K562 (cell line): ENCODE results near the gene ZNF440. TPM values are rescaled to one million over a fixed set of nuclear protein-coding genes. Genes with fewer than 3 reads are reported as not detected.
"Not testable (repeated sequence)": the region's sequence is repeated elsewhere in the genome, so short reads cannot be mapped to it uniquely, and the experiment has no call there.

Source experiments
- ATAC-seq: fragments of 200-7000 bp; cut with Tn5 transposase; 3 replicates; pipeline ENCODE4 v1.9.1; 2020; ENCODE audit warnings: moderate library complexity
- BruUV-seq: library from RNA; stranded (reverse); fragments of 400-500 nt; replicated peaks from 2 replicates; lab custom pipeline; 2021; lab: Mats Ljungman, UMichigan
- CTCF ChIA-PET: fragments of 300-600 bp; formaldehyde crosslinking; extraction: SDS; loops from one replicate; lab custom pipeline; 2021; ENCODE audit warnings: low intra/inter-chr PET ratio; lab: Yijun Ruan, JAX
- POLR2A ChIA-PET: fragments of 300-600, 350-650 bp; sonication (Branson Sonifier 250); formaldehyde crosslinking; extraction: SDS; loops from one replicate; lab custom pipeline; 2021; ENCODE audit warnings: antibody characterized with exemption, inconsistent platforms; lab: Yijun Ruan, JAX
- DNase-seq, 4 experiments: peaks; one replicate each; pipeline versions ENCODE4 v3.0.0 to v3.0.0-alpha.2; 2011 to 2018; ENCODE audit warnings: low spot score in 3 of 4, mixed read lengths in 3 of 4; ENCODE audit errors: extremely low read depth in 1 of 4
- FAIRE-seq: peaks from 2 replicates; lab custom pipeline; 2011; peaks lifted over from hg19 to GRCh38; lab: Jason Lieb, UNC
- H2AFZ ChIP-seq: 2 replicates; pipeline ENCODE4 v1.6.0; 2011; ENCODE audit warnings: low read depth, low read length, control low read depth, inconsistent platforms
- H3K27ac ChIP-seq: fragments of 200-600 bp; 3 replicates; pipeline ENCODE4 v1.8.0; 2011; ENCODE audit warnings: low read depth, mild to moderate bottlenecking, control low read depth, inconsistent platforms, low read length, moderate library complexity, mixed read lengths; ENCODE audit errors: extremely low read depth
- H3K27me3 ChIP-seq, 2 experiments: fragments of 300-600 bp in 1 of 2; 2 replicates in 1 of 2; 3 replicates in 1 of 2; pipeline versions ENCODE4 v1.6.0 to v1.8.0; 2011; ENCODE audit warnings: inconsistent platforms in 2 of 2, low read length in 2 of 2, mild to moderate bottlenecking in 1 of 2, mixed read lengths in 1 of 2, moderate library complexity in 1 of 2; ENCODE audit not compliant: control insufficient read depth in 2 of 2, insufficient read depth in 2 of 2
- H3K36me3 ChIP-seq: fragments of 300-600 bp; 3 replicates; pipeline ENCODE4 v1.8.0; 2011; ENCODE audit warnings: mild to moderate bottlenecking, low read length, inconsistent platforms; ENCODE audit not compliant: control insufficient read depth, insufficient read depth
- H3K4me1 ChIP-seq, 2 experiments: fragments of 200-600 bp in 1 of 2; replicated peaks in 1 of 2; 2 replicates in 1 of 2; 3 replicates in 1 of 2; pipeline versions ENCODE4 v1.5.1 to v1.8.0; 2011; ENCODE audit warnings: inconsistent platforms in 2 of 2, low read length in 2 of 2, mild to moderate bottlenecking in 1 of 2, mixed read lengths in 1 of 2, moderate library complexity in 1 of 2; ENCODE audit not compliant: control insufficient read depth in 2 of 2, insufficient read depth in 2 of 2
- H3K4me2 ChIP-seq: 2 replicates; pipeline ENCODE4 v1.6.1; 2011; ENCODE audit warnings: low read length, control low read depth, inconsistent platforms, mixed read lengths; ENCODE audit not compliant: insufficient read depth
- H3K4me3 ChIP-seq: fragments of 200-600 bp; sonication (generic), shearing (Covaris generic); 2 replicates; pipeline ENCODE4 v1.5.1; 2016; ENCODE audit warnings: control low read depth, inconsistent platforms
- H3K79me2 ChIP-seq: fragments of 200-600 bp; 3 replicates; pipeline ENCODE4 v1.8.0; 2011; ENCODE audit warnings: low read length, inconsistent platforms; ENCODE audit not compliant: control insufficient read depth, insufficient read depth
- H3K9ac ChIP-seq, 2 experiments: 2 replicates each; pipeline versions ENCODE4 v1.6.0 to v1.6.1; 2011; ENCODE audit warnings: low read depth in 2 of 2, low read length in 2 of 2, control low read depth in 1 of 2, inconsistent platforms in 1 of 2, mild to moderate bottlenecking in 1 of 2, mixed read lengths in 1 of 2; ENCODE audit not compliant: insufficient read depth in 1 of 2
- H3K9me1 ChIP-seq: one replicate; pipeline ENCODE4 v1.6.0; 2011; ENCODE audit warnings: inconsistent platforms, mild to moderate bottlenecking, low read length, moderate library complexity; ENCODE audit not compliant: control insufficient read depth, insufficient read depth
- H3K9me3 ChIP-seq: replicated peaks from 2 replicates; pipeline ENCODE4 v1.5.1; 2011; ENCODE audit warnings: low read depth, low read length, inconsistent platforms; ENCODE audit not compliant: control insufficient read depth, insufficient read depth
- H4K20me1 ChIP-seq: replicated peaks from 2 replicates; pipeline ENCODE4 v1.6.1; 2011; ENCODE audit warnings: low read length, inconsistent platforms, mixed read lengths; ENCODE audit not compliant: control insufficient read depth, insufficient read depth
- CBFA2T2 ChIP-seq: fragments of 450-650 bp; conservative IDR thresholded peaks from 2 replicates; pipeline ENCODE4 v1.6.1; 2017; ENCODE audit warnings: mild to moderate bottlenecking
- CBFA2T3 ChIP-seq: fragments of 450-650 bp; IDR thresholded peaks from 2 replicates; pipeline ENCODE4 v1.6.1; 2017
- SRF ChIP-seq, 2 experiments: fragments of 250-450, 450-650 bp in 1 of 2; sonication (Bioruptor Pico) in 1 of 2; sonication (generic) in 1 of 2; formaldehyde crosslinking; IDR thresholded peaks; 2 replicates each; pipeline versions ENCODE4 v1.5.0 to v1.5.1; 2020 to 2022; ENCODE audit warnings: mild to moderate bottlenecking in 1 of 2, missing genetic modification reagents in 1 of 2
- ZNF408 ChIP-seq: fragments of 250-450 bp; sonication (Bioruptor Pico); IDR thresholded peaks from 2 replicates; pipeline ENCODE4 v1.4.0; 2020; ENCODE audit warnings: low read depth, mild to moderate bottlenecking, moderate library complexity
- WGBS: fragments of 100-300 bp; shearing (Covaris generic); methylation state at CpG from one replicate; pipeline ENCODE4 v1.1.6; 2016; ENCODE audit warnings: low coverage, mixed read lengths; ENCODE audit not compliant: insufficient coverage; ENCODE audit errors: missing lambda C conversion rate; 5-methylcytosine and 5-hydroxymethylcytosine counted together
- in situ Hi-C: fragments of 300-500 bp; cut with MboI; formaldehyde crosslinking; loops from 4 replicates; pipeline ENCODE4 v1.15.0; 2018; ENCODE audit warnings: inconsistent platforms, mixed read lengths
- intact Hi-C: fragments of 100-400 bp; cut with micrococcal nuclease; formaldehyde crosslinking; loops from 2 replicates; pipeline ENCODE4 v1.14.2; 2022
- polyA plus RNA-seq, 8 experiments: library from polyadenylated mRNA; depleted of rRNA in 4 of 8; stranded (reverse) in 5 of 8; unstranded in 3 of 8; fragments of >200 nt; fragmentation: Nextera tagmentation in 2 of 8; fragmentation: Illumina TruSeq in 1 of 8; extraction: Ambion mirVana in 2 of 8; extraction: Trizol in 1 of 8; gene quantifications; 2 replicates each; pipeline versions ENCODE4 v1.2.1 to v1.2.3, GENCODE V29; 2011 to 2014; ENCODE audit warnings: inconsistent platforms in 1 of 8, missing spikeins in 1 of 8
- total RNA-seq, 7 experiments: library from RNA; depleted of rRNA in 6 of 7; stranded (reverse); fragments of >200 nt in 6 of 7; fragmentation: Illumina TruSeq in 2 of 7; extraction: Trizol in 2 of 7; gene quantifications; 2 replicates each; pipeline versions ENCODE4 v1.2.1 to v1.2.3, GENCODE V29; 2011 to 2021; ENCODE audit warnings: low replicate concordance in 1 of 7
- TF ChIP-seq, protein P1 (sequence below): sonication (generic); formaldehyde crosslinking; IDR thresholded peaks from 2 replicates; pipeline ENCODE4 v1.8.0; 2023; ENCODE audit warnings: missing genetic modification reagents, mild to moderate bottlenecking, borderline replicate concordance

ZNF440 gene
- total and polyA plus RNA-seq, 9 of the 15 experiments (the other 6 are each of a cell fraction or from before 2014, with no cell fraction given), result 5.9 to 32.6 (median 13.4) TPM

DNA sequence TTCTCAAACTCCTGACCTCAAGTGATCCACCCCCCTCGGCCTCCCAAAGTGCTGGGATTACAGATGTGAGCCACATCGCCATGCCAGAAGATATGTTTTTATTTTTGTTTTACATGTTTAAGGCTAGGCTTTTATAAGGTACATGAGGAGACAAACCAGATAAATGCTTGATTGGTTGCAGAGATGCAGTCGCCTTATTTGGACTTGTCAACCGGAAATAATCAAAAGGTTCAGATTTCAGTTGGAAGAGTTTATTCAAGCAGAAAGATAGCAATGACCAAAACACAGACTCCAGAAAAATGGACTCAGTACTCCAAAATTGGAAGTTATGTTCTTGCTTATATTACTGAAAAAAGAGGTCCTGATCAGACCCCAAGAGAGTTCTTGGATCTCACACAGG, 36.2 kb downstream of the ZNF440 start:
- ATAC-seq, H3K27me3 ChIP-seq, H3K4me1 ChIP-seq, BruUV-seq, H4K20me1 ChIP-seq, H3K9ac ChIP-seq, H3K9me1 ChIP-seq, H3K9me3 ChIP-seq, H3K4me2 ChIP-seq, CTCF ChIA-PET, H2AFZ ChIP-seq, H3K4me3 ChIP-seq, H3K36me3 ChIP-seq, FAIRE-seq, in situ Hi-C loops, H3K79me2 ChIP-seq, POLR2A ChIA-PET, H3K27ac ChIP-seq, DNase-seq: not testable (repeated sequence)
- WGBS, result 22% methylated on average over 4 of the region's 4 CpGs
- intact Hi-C loops, result loop anchor here (10.0 kb wide), 2 partner anchors 55 to 155 kb away; partner anchors contain the start of gene ZNF491
- TF ChIP-seq SRF (CRISPR knock-in tag; IDR thresholded peaks at IDR 0.05), result peak in 1 of 2 experiments; percentile 79; a peak in 2 of 4 replicates

DNA sequence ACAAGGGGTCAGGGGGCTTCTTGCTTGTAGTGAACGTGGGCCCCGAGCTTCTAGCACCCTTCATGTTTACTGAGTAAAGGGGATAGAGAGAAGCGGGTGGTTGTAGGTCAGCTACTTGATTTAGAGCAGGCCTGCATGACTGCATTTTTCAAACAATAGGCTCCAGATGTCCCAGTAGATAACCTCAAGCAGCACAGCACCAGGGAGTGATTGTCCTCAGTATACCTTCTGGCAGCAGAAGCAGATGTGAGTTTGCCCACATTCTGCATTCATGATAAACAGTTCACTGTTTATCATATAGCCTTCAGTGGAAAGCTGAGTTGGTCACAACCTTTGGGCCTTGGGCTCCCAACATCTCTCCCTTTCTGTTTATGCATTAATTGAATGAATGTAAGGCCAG, 39.3 kb downstream of the ZNF440 start:
- FAIRE-seq (no peak), ATAC-seq (no peak), DNase-seq (peak in 1 of 4 experiments; percentile 12)
- Histone ChIP-seq H3K9me3 (0 out of 2 replicates have a peak, but pooled peaks cover 2% of the 10 kb centered on the region), H3K27me3 (peaks cover 5 to 11% of the 10 kb centered on the region in 2 experiments; a peak in 4 of 5 replicates), H3K4me2 (no peak overlapping the region), H3K79me2 (no peaks in the 10 kb centered on the region), H3K9ac (no peak overlapping the region), H3K36me3 (no peaks in the 10 kb centered on the region), H3K4me3 (no peak overlapping the region), H3K4me1 (peaks cover 0 to 8% of the 10 kb centered on the region in 2 experiments; a peak in 2 of 5 replicates), H3K27ac (no peak overlapping the region), H3K9me1 (no peaks in the 10 kb centered on the region), H2AFZ (no peak overlapping the region), H4K20me1 (no peaks in the 10 kb centered on the region)
- ChIA-PET CTCF (no interaction called here), POLR2A (no interaction called here)
- no TSS peak for BruUV-seq
- in situ Hi-C loops, result no loop called here
- TF ChIP-seq ZNF408 (CRISPR knock-in tag), result no peak
- TF ChIP-seq CBFA2T3, result peak; percentile 51
- TF ChIP-seq, protein P1, sequence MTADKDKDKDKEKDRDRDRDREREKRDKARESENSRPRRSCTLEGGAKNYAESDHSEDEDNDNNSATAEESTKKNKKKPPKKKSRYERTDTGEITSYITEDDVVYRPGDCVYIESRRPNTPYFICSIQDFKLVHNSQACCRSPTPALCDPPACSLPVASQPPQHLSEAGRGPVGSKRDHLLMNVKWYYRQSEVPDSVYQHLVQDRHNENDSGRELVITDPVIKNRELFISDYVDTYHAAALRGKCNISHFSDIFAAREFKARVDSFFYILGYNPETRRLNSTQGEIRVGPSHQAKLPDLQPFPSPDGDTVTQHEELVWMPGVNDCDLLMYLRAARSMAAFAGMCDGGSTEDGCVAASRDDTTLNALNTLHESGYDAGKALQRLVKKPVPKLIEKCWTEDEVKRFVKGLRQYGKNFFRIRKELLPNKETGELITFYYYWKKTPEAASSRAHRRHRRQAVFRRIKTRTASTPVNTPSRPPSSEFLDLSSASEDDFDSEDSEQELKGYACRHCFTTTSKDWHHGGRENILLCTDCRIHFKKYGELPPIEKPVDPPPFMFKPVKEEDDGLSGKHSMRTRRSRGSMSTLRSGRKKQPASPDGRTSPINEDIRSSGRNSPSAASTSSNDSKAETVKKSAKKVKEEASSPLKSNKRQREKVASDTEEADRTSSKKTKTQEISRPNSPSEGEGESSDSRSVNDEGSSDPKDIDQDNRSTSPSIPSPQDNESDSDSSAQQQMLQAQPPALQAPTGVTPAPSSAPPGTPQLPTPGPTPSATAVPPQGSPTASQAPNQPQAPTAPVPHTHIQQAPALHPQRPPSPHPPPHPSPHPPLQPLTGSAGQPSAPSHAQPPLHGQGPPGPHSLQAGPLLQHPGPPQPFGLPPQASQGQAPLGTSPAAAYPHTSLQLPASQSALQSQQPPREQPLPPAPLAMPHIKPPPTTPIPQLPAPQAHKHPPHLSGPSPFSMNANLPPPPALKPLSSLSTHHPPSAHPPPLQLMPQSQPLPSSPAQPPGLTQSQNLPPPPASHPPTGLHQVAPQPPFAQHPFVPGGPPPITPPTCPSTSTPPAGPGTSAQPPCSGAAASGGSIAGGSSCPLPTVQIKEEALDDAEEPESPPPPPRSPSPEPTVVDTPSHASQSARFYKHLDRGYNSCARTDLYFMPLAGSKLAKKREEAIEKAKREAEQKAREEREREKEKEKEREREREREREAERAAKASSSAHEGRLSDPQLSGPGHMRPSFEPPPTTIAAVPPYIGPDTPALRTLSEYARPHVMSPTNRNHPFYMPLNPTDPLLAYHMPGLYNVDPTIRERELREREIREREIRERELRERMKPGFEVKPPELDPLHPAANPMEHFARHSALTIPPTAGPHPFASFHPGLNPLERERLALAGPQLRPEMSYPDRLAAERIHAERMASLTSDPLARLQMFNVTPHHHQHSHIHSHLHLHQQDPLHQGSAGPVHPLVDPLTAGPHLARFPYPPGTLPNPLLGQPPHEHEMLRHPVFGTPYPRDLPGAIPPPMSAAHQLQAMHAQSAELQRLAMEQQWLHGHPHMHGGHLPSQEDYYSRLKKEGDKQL (CRISPR knock-in tag), result no peak
- 0 out of 2 replicates have a peak, but pooled peaks have one; percentile 24 for TF ChIP-seq CBFA2T2
- intact Hi-C loops, result loop anchor here (10.0 kb wide), 2 partner anchors 59 to 159 kb away; partner anchors contain the start of gene ZNF491
- WGBS, result 9% methylated on average over 3 of the region's 3 CpGs
